ENCODE data around the gene OR6N1.

DNA sequence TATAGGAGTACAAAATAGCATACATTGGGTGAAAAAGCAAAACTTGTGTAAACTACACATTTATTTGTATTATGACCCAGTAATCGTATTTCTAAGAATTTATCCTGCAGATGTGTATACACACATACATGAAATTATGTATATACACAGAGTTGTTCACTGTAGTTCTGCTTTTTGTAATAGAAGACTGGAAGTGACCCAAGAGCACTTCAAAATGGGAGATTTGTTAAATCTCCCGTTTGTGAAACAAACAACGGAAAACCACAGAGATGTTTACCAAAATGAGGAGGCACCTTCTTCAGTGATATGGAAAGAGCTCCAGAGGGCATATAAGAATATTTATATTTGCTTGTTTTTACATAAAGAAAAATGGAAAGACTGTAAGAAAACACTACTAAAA, 41.2 kb upstream of the OR6N1 start:
- TF ChIP-seq, protein P1, sequence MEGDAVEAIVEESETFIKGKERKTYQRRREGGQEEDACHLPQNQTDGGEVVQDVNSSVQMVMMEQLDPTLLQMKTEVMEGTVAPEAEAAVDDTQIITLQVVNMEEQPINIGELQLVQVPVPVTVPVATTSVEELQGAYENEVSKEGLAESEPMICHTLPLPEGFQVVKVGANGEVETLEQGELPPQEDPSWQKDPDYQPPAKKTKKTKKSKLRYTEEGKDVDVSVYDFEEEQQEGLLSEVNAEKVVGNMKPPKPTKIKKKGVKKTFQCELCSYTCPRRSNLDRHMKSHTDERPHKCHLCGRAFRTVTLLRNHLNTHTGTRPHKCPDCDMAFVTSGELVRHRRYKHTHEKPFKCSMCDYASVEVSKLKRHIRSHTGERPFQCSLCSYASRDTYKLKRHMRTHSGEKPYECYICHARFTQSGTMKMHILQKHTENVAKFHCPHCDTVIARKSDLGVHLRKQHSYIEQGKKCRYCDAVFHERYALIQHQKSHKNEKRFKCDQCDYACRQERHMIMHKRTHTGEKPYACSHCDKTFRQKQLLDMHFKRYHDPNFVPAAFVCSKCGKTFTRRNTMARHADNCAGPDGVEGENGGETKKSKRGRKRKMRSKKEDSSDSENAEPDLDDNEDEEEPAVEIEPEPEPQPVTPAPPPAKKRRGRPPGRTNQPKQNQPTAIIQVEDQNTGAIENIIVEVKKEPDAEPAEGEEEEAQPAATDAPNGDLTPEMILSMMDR (IDR thresholded peaks at IDR 0.05 in 2 of 3, conservative IDR thresholded peaks at IDR 0.05 in 1 of 3; ENCODE audit: borderline replicate concordance in 1 of 3, insufficient read depth in 1 of 3, low read depth in 2 of 3, low read length in 2 of 3), result no peak
- TF ChIP-seq POLR2AphosphoS5 (IDR thresholded peaks at IDR 0.05; ENCODE audit: low read depth, low read length) (no peak), POLR2A (IDR thresholded peaks at IDR 0.05; ENCODE audit: borderline replicate concordance, extremely low read depth, insufficient read depth, insufficient read length) (no peak), EZH2phosphoT487 (IDR thresholded peaks at IDR 0.05; ENCODE audit: borderline replicate concordance) (no peak), EZH2 (IDR thresholded peaks at IDR 0.05) (no peak)
- TF ChIP-seq, protein P2, sequence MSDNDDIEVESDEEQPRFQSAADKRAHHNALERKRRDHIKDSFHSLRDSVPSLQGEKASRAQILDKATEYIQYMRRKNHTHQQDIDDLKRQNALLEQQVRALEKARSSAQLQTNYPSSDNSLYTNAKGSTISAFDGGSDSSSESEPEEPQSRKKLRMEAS (IDR thresholded peaks at IDR 0.05), result no peak
- TF ChIP-seq, protein P3, sequence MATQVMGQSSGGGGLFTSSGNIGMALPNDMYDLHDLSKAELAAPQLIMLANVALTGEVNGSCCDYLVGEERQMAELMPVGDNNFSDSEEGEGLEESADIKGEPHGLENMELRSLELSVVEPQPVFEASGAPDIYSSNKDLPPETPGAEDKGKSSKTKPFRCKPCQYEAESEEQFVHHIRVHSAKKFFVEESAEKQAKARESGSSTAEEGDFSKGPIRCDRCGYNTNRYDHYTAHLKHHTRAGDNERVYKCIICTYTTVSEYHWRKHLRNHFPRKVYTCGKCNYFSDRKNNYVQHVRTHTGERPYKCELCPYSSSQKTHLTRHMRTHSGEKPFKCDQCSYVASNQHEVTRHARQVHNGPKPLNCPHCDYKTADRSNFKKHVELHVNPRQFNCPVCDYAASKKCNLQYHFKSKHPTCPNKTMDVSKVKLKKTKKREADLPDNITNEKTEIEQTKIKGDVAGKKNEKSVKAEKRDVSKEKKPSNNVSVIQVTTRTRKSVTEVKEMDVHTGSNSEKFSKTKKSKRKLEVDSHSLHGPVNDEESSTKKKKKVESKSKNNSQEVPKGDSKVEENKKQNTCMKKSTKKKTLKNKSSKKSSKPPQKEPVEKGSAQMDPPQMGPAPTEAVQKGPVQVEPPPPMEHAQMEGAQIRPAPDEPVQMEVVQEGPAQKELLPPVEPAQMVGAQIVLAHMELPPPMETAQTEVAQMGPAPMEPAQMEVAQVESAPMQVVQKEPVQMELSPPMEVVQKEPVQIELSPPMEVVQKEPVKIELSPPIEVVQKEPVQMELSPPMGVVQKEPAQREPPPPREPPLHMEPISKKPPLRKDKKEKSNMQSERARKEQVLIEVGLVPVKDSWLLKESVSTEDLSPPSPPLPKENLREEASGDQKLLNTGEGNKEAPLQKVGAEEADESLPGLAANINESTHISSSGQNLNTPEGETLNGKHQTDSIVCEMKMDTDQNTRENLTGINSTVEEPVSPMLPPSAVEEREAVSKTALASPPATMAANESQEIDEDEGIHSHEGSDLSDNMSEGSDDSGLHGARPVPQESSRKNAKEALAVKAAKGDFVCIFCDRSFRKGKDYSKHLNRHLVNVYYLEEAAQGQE (IDR thresholded peaks at IDR 0.05; ENCODE audit: low read depth), result no peak
